ENCODE data around the gene TMEM269. TPM values are rescaled to one million over a fixed set of nuclear protein-coding genes. Genes with fewer than 3 reads are reported as not detected.
A peak's percentile ranks its signal among the peaks of the same experiment; 100 is the strongest.

TMEM269 gene
- total RNA-seq, 1 experiment from 2014 or later, result 0.28 TPM

GRCh38 chr1:42815941-42816584, 31.3 kb downstream of the TMEM269 start:
- no peaks in the 10 kb centered on the region for H3K9me3 ChIP-seq (ENCODE audit: insufficient read depth, low read depth)
- POLR2A ChIA-PET (ENCODE audit: unreplicated experiment), result interaction anchor here (0.6 kb wide), 2 partner anchors 49 to 155 kb away, joined by 3 read pairs; partner anchors contain the start of genes C1orf50 and P3H1
- intact Hi-C loops (cut with micrococcal nuclease; ENCODE audit: unreplicated experiment), result loop anchor here (2.0 kb wide), 1 partner anchor 49 kb away; the partner anchor contains the start of genes C1orf50 and P3H1
- TF ChIP-seq CTCF (conservative IDR thresholded peaks at IDR 0.05) (no peak), EZH2 (IDR thresholded peaks at IDR 0.05; ENCODE audit: low read depth) (no peak)
- peaks cover 21% of the 10 kb centered on the region for H3K4me1 ChIP-seq (replicated peaks; ENCODE audit: insufficient read depth)
- H4K20me1 ChIP-seq (ENCODE audit: insufficient read depth), result peaks cover 4% of the 10 kb centered on the region; the same call in 1 of the 2 replicates
- CTCF ChIA-PET, result interaction anchor here (1.3 kb wide), 1 partner anchor 258 kb away, joined by 4 read pairs; no protein-coding TSS in a partner anchor
- H3F3A ChIP-seq (ENCODE audit: insufficient read depth, low read depth), result peaks cover 8% of the 10 kb centered on the region; the same call in 1 of the 2 replicates
- DNase-seq, result peak in 1 of 2 experiments; percentile 20
- H3K4me3 ChIP-seq, result peak overlapping the region; percentile 100
- peak overlapping the region; percentile 99 for H2AFZ ChIP-seq
- peaks cover 19% of the 10 kb centered on the region; the same call in 1 of the 2 replicates for H3K79me2 ChIP-seq (ENCODE audit: low read depth)
- H3K27ac ChIP-seq, result peak overlapping the region; percentile 54
- H3K4me2 ChIP-seq, result peak overlapping the region; percentile 85
- TSS peak; percentile 61 for BruUV-seq (replicated peaks)
- H3K36me3 ChIP-seq (ENCODE audit: low read depth), result no peaks in the 10 kb centered on the region
- H3K9me2 ChIP-seq (ENCODE audit: insufficient read depth), result no peaks in the 10 kb centered on the region
- H3K27me3 ChIP-seq (ENCODE audit: insufficient read depth, low read depth), result no peaks in the 10 kb centered on the region

GRCh38 chr1:42816585-42817439, 32.0 kb downstream of the TMEM269 start, which contains the start of the genes ERMAP and SVBP:
Gene ERMAP (plus strand): TSS chr1:42817122. CDS start chr1:42830449, 13,327 bp downstream.
Gene SVBP (minus strand): TSS chr1:42817397. CDS start chr1:42816544, 853 bp downstream.
- ChIA-PET POLR2A (ENCODE audit: unreplicated experiment) (interaction anchor here (0.6 to 1.4 kb wide), 3 partner anchors 29 to 556 kb away, joined by 3 to 8 read pairs (median 6); partner anchors contain the start of gene ZNF691), CTCF (interaction anchor here (1.3 kb wide), 2 partner anchors 30 to 257 kb away, joined by 4 read pairs; partner anchors contain the start of gene ZNF691)
- Histone ChIP-seq H4K20me1 (ENCODE audit: insufficient read depth) (peaks cover 4% of the 10 kb centered on the region; the same call in 1 of the 2 replicates), H2AFZ (peak within 1 kb of the TSS; percentile 99), H3K36me3 (ENCODE audit: low read depth) (no peaks in the 10 kb centered on the region), H3K27me3 (ENCODE audit: insufficient read depth, low read depth) (no peaks in the 10 kb centered on the region), H3F3A (ENCODE audit: insufficient read depth, low read depth) (peaks cover 8% of the 10 kb centered on the region; the same call in 1 of the 2 replicates), H3K9me2 (ENCODE audit: insufficient read depth) (no peaks in the 10 kb centered on the region), H3K79me2 (ENCODE audit: low read depth) (peaks cover 19% of the 10 kb centered on the region; the same call in 1 of the 2 replicates), H3K4me3 (peak within 1 kb of the TSS; percentile 100), H3K4me2 (peak within 1 kb of the TSS; percentile 85), H3K4me1 (replicated peaks; ENCODE audit: insufficient read depth) (peaks cover 21% of the 10 kb centered on the region), H3K9me3 (ENCODE audit: insufficient read depth, low read depth) (no peaks in the 10 kb centered on the region), H3K27ac (peak within 1 kb of the TSS; percentile 97)
- no peak for TF ChIP-seq CTCF (conservative IDR thresholded peaks at IDR 0.05)
- no peak for TF ChIP-seq EZH2 (IDR thresholded peaks at IDR 0.05; ENCODE audit: low read depth)
- intact Hi-C loops (cut with micrococcal nuclease; ENCODE audit: unreplicated experiment), result loop anchor here (2.0 kb wide), 1 partner anchor 50 kb away; the partner anchor contains the start of genes C1orf50 and P3H1
- BruUV-seq (replicated peaks), result no TSS peak
- peak; percentile 66 to 94 for DNase-seq

GRCh38 chr1:42817440-42817767, 32.6 kb downstream of the TMEM269 start:
- Histone ChIP-seq H3K79me2 (ENCODE audit: low read depth) (peaks cover 19% of the 10 kb centered on the region; the same call in 1 of the 2 replicates), H3K27me3 (ENCODE audit: insufficient read depth, low read depth) (no peaks in the 10 kb centered on the region), H3K9me3 (ENCODE audit: insufficient read depth, low read depth) (no peaks in the 10 kb centered on the region), H3K27ac (peak overlapping the region; percentile 97; the same call in 1 of the 2 replicates), H3K4me1 (replicated peaks; ENCODE audit: insufficient read depth) (peaks cover 26% of the 10 kb centered on the region), H3K9me2 (ENCODE audit: insufficient read depth) (no peaks in the 10 kb centered on the region), H2AFZ (no peak overlapping the region), H3K36me3 (ENCODE audit: low read depth) (no peaks in the 10 kb centered on the region), H4K20me1 (ENCODE audit: insufficient read depth) (peaks cover 4% of the 10 kb centered on the region; the same call in 1 of the 2 replicates), H3K4me3 (peak overlapping the region; percentile 100; the same call in 1 of the 2 replicates), H3F3A (ENCODE audit: insufficient read depth, low read depth) (peaks cover 12% of the 10 kb centered on the region; the same call in 1 of the 2 replicates), H3K4me2 (peak overlapping the region; percentile 80)
- no TSS peak for BruUV-seq (replicated peaks)
- TF ChIP-seq CTCF (conservative IDR thresholded peaks at IDR 0.05), result no peak
- TF ChIP-seq EZH2 (IDR thresholded peaks at IDR 0.05; ENCODE audit: low read depth), result no peak
- intact Hi-C loops (cut with micrococcal nuclease; ENCODE audit: unreplicated experiment), result loop anchor here (2.0 kb wide), 1 partner anchor 51 kb away; the partner anchor contains the start of genes C1orf50 and P3H1
- DNase-seq, result no peak
- ChIA-PET CTCF (interaction anchor here (1.3 kb wide), 1 partner anchor 29 kb away, joined by 4 read pairs; the partner anchor contains the start of gene ZNF691), POLR2A (ENCODE audit: unreplicated experiment) (interaction anchor here (0.5 to 1.4 kb wide), 5 partner anchors 29 to 556 kb away, joined by 3 to 8 read pairs (median 4); partner anchors contain the start of gene ZNF691)
